HG02588 (cell line): ENCODE measurements around the gene CDIP1.

Experiments used
- ATAC-seq: cut with Tn5 transposase; IDR thresholded peaks from one replicate; pipeline ENCODE4 v1.9.1; 2021; ENCODE audit warnings: mild to moderate bottlenecking, moderate library complexity; ENCODE audit not compliant: unreplicated experiment

The CDIP1 gene

GRCh38 chr16:4460936-4461249, 77.7 kb downstream of the CDIP1 start:
- ATAC-seq = no peak
